ENCODE results near the gene ADAT3. TPM values are rescaled to one million over a fixed set of nuclear protein-coding genes. Genes with fewer than 3 reads are reported as not detected.

Gene ADAT3
- total RNA-seq, 2 donors from 2014 or later = 3.9 to 8.4 TPM

GRCh38 chr19:1925544-1925943, 20.3 kb downstream of the ADAT3 start:
- DNase-seq (ENCODE audit: low spot score) (no peak), ATAC-seq (ENCODE audit: insufficient number of reproducible peaks, low FRiP score, low read depth) (no peak)
- TF ChIP-seq CTCF (IDR thresholded peaks at IDR 0.05) = no peak
- Histone ChIP-seq H3K9me3 (no peaks in the 10 kb centered on the region), H3K27ac (no peak overlapping the region), H3K27me3 (replicated peaks; ENCODE audit: insufficient read depth) (no peaks in the 10 kb centered on the region), H3K36me3 (peaks cover 19% of the 10 kb centered on the region), H3K4me3 (no peak overlapping the region), H3K4me1 (ENCODE audit: control insufficient read depth in 1 of 2, low read depth in 2 of 2) (peaks cover 6 to 8% of the 10 kb centered on the region in 2 donors)

- peak overlapping the region; percentile 63 for H3K4me3 ChIP-seq
- no peaks in the 10 kb centered on the region for H3K27me3 ChIP-seq (replicated peaks; ENCODE audit: insufficient read depth)
- H3K4me1 ChIP-seq (ENCODE audit: control insufficient read depth in 1 of 2, low read depth in 2 of 2) = peaks cover 6 to 8% of the 10 kb centered on the region in 2 donors
- TF ChIP-seq CTCF (IDR thresholded peaks at IDR 0.05) = peak; percentile 88
- H3K27ac ChIP-seq = no peak overlapping the region
- DNase-seq (ENCODE audit: low spot score) = no peak
- H3K36me3 ChIP-seq = peaks cover 6% of the 10 kb centered on the region
- peak; percentile 57 for ATAC-seq (ENCODE audit: insufficient number of reproducible peaks, low FRiP score, low read depth)
- H3K9me3 ChIP-seq = no peaks in the 10 kb centered on the region
These were observed 24.0 kb downstream of the ADAT3 start for GRCh38 chr19:1929021-1929742.

GRCh38 chr19:1931445-1931844, 26.2 kb downstream of the ADAT3 start:
- DNase-seq (ENCODE audit: low spot score) (no peak), ATAC-seq (ENCODE audit: insufficient number of reproducible peaks, low FRiP score, low read depth) (no peak)
- peaks cover 6 to 15% of the 10 kb centered on the region in 2 donors for H3K4me1 ChIP-seq (ENCODE audit: control insufficient read depth in 1 of 2, low read depth in 2 of 2)
- no peak overlapping the region for H3K4me3 ChIP-seq
- TF ChIP-seq CTCF (IDR thresholded peaks at IDR 0.05) = no peak
- H3K27ac ChIP-seq = no peak overlapping the region
- no peaks in the 10 kb centered on the region for H3K9me3 ChIP-seq
- H3K36me3 ChIP-seq = no peaks in the 10 kb centered on the region
- no peaks in the 10 kb centered on the region for H3K27me3 ChIP-seq (replicated peaks; ENCODE audit: insufficient read depth)

- no peaks in the 10 kb centered on the region for H3K36me3 ChIP-seq
- no peak overlapping the region for H3K27ac ChIP-seq
- no peak overlapping the region for H3K4me3 ChIP-seq
- peaks cover 6 to 15% of the 10 kb centered on the region in 2 donors for H3K4me1 ChIP-seq (ENCODE audit: control insufficient read depth in 1 of 2, low read depth in 2 of 2)
- H3K27me3 ChIP-seq (replicated peaks; ENCODE audit: insufficient read depth) = no peaks in the 10 kb centered on the region
- H3K9me3 ChIP-seq = no peaks in the 10 kb centered on the region
- DNase-seq (ENCODE audit: low spot score) (no peak), ATAC-seq (ENCODE audit: insufficient number of reproducible peaks, low FRiP score, low read depth) (no peak)
- TF ChIP-seq CTCF (IDR thresholded peaks at IDR 0.05) = no peak
These were observed 27.2 kb downstream of the ADAT3 start for GRCh38 chr19:1932395-1932794.

- peaks cover 6 to 15% of the 10 kb centered on the region in 2 donors for H3K4me1 ChIP-seq (ENCODE audit: control insufficient read depth in 1 of 2, low read depth in 2 of 2)
- H3K9me3 ChIP-seq = no peaks in the 10 kb centered on the region
- ATAC-seq (ENCODE audit: insufficient number of reproducible peaks, low FRiP score, low read depth) = no peak
- H3K4me3 ChIP-seq = no peak overlapping the region
- no peak overlapping the region for H3K27ac ChIP-seq
- H3K27me3 ChIP-seq (replicated peaks; ENCODE audit: insufficient read depth) = no peaks in the 10 kb centered on the region
- no peak for TF ChIP-seq CTCF (IDR thresholded peaks at IDR 0.05)
- DNase-seq (ENCODE audit: low spot score) = no peak
- H3K36me3 ChIP-seq = no peaks in the 10 kb centered on the region
These were observed 28.0 kb downstream of the ADAT3 start for GRCh38 chr19:1933244-1933643.
